B cell (primary cell): ENCODE measurements around the gene KCNK2. TPM values are rescaled to one million over a fixed set of nuclear protein-coding genes. Genes with fewer than 3 reads are reported as not detected.

Experiments used
- ATAC-seq: fragments of 200-7000 bp; cut with Tn5 transposase; one replicate; pipeline ENCODE4 v1.10.0; 2021; ENCODE audit warnings: low read depth, mild to moderate bottlenecking, moderate number of reproducible peaks, moderate library complexity
- CTCF ChIA-PET: fragments of 350-600 bp; sonication (Branson Sonifier 250); formaldehyde crosslinking; loops from one replicate; lab custom pipeline; 2021; ENCODE audit warnings: antibody characterized with exemption, inconsistent platforms; lab: Charles Lee
- POLR2A ChIA-PET: fragments of 350-600 bp; sonication (Branson Sonifier 250); formaldehyde crosslinking; loops from one replicate; lab custom pipeline; 2021; ENCODE audit warnings: antibody characterized with exemption; lab: Charles Lee
- DNase-seq: peaks from one replicate; pipeline ENCODE4 v3.0.0; 2013
- H2AFZ ChIP-seq: 2 replicates; pipeline ENCODE4 v1.6.1; 2012; ENCODE audit warnings: mild to moderate bottlenecking, low read depth, low read length; ENCODE audit not compliant: insufficient read depth, poor library complexity, severe bottlenecking
- H3K27ac ChIP-seq, 2 donors: 1 replicate in 1 of 2; 2 replicates in 1 of 2; pipeline ENCODE4 v1.5.1; 2012 to 2013; ENCODE audit warnings: low read length in 2 of 2, mild to moderate bottlenecking in 2 of 2, moderate library complexity in 1 of 2
- H3K27me3 ChIP-seq, 4 experiments: fragments of 200-600 bp in 1 of 4; sonication (generic) in 1 of 4; replicated peaks in 1 of 4; 1 replicate in 2 of 4; 2 replicates in 2 of 4; pipeline versions ENCODE4 v1.6.1 to v1.7.0; 2013 to 2016; ENCODE audit warnings: low read length in 3 of 4, mild to moderate bottlenecking in 2 of 4, mixed read lengths in 1 of 4, moderate library complexity in 1 of 4; ENCODE audit not compliant: insufficient read depth in 4 of 4, control insufficient read depth in 3 of 4; ENCODE audit errors: control extremely low read depth in 1 of 4
- H3K36me3 ChIP-seq, 2 experiments: replicated peaks in 1 of 2; 1 replicate in 1 of 2; 2 replicates in 1 of 2; pipeline versions ENCODE4 v1.6.1 to v1.7.1; 2013; ENCODE audit warnings: low read length in 1 of 2; ENCODE audit not compliant: insufficient read depth in 2 of 2, control insufficient read depth in 1 of 2; ENCODE audit errors: control extremely low read depth in 1 of 2, extremely low read depth in 1 of 2
- H3K4me1 ChIP-seq, 2 donors: fragments of 200-600 bp in 1 of 2; sonication (generic) in 1 of 2; 1 replicate in 1 of 2; 2 replicates in 1 of 2; pipeline versions ENCODE4 v1.5.1 to v1.6.1; 2013 to 2017; ENCODE audit warnings: low read length in 2 of 2; ENCODE audit not compliant: control insufficient read depth in 2 of 2, insufficient read depth in 2 of 2
- H3K4me2 ChIP-seq: replicated peaks from 2 replicates; pipeline ENCODE3; 2012; ENCODE audit warnings: mild to moderate bottlenecking, low read depth, low read length; ENCODE audit not compliant: poor library complexity, severe bottlenecking
- H3K4me3 ChIP-seq, 5 experiments: fragments of 200-600 bp in 1 of 5; sonication (generic) in 1 of 5; 1 replicate in 3 of 5; 2 replicates in 2 of 5; pipeline versions ENCODE4 v1.5.1 to v1.7.0; 2011 to 2016; ENCODE audit warnings: low read length in 4 of 5, mild to moderate bottlenecking in 4 of 5, low read depth in 2 of 5, control low read depth in 1 of 5, moderate library complexity in 1 of 5; ENCODE audit not compliant: insufficient read depth in 1 of 5; ENCODE audit errors: control extremely low read depth in 1 of 5, extremely low read depth in 1 of 5
- H3K79me2 ChIP-seq: fragments of 200-600 bp; sonication (generic); one replicate; pipeline ENCODE4 v1.6.0; 2016; ENCODE audit warnings: low read length; ENCODE audit not compliant: control insufficient read depth, insufficient read depth
- H3K9ac ChIP-seq: fragments of 200-600 bp; sonication (generic); 2 replicates; pipeline ENCODE4 v1.6.1; 2017; ENCODE audit warnings: mild to moderate bottlenecking, low read length, moderate library complexity
- H3K9me3 ChIP-seq, 3 donors: one replicate each; pipeline versions ENCODE4 v1.6.1 to v1.7.1; 2013; ENCODE audit warnings: low read length in 2 of 3; ENCODE audit not compliant: control insufficient read depth in 2 of 3, insufficient read depth in 1 of 3; ENCODE audit errors: control extremely low read depth in 1 of 3
- H4K20me1 ChIP-seq: 2 replicates; pipeline ENCODE4 v1.6.0; 2012; ENCODE audit warnings: mild to moderate bottlenecking, low read length; ENCODE audit not compliant: insufficient read depth, control insufficient read depth, poor library complexity, severe bottlenecking
- H3K27ac Mint-ChIP-seq: one replicate; pipeline ENCODE4 v1.8.0; 2021; ENCODE audit warnings: mixed read lengths
- H3K27me3 Mint-ChIP-seq: one replicate; pipeline ENCODE4 v1.8.0; 2021; ENCODE audit warnings: mixed read lengths
- H3K4me1 Mint-ChIP-seq: one replicate; pipeline ENCODE4 v1.8.0; 2021; ENCODE audit warnings: mixed read lengths
- H3K4me3 Mint-ChIP-seq: one replicate; pipeline ENCODE4 v1.8.0; 2021; ENCODE audit warnings: mixed read lengths
- H3K9me3 Mint-ChIP-seq: one replicate; pipeline ENCODE4 v1.8.0; 2022; ENCODE audit warnings: mixed read lengths; ENCODE audit not compliant: insufficient read depth
- CTCF ChIP-seq: fragments of 200-600 bp; IDR thresholded peaks from one replicate; pipeline ENCODE4 v1.8.0; 2022; ENCODE audit warnings: antibody characterized with exemption, mild to moderate bottlenecking
- EZH2 ChIP-seq: IDR thresholded peaks from 2 replicates; pipeline ENCODE4 v1.6.1; 2012; ENCODE audit warnings: borderline replicate concordance, low read depth, mild to moderate bottlenecking, moderate library complexity, low read length; ENCODE audit not compliant: insufficient read depth, poor library complexity, severe bottlenecking
- WGBS: methylation state at CpG from one replicate; pipeline ENCODE4 v1.1.5; 2013; ENCODE audit warnings: missing lambda C conversion rate; ENCODE audit not compliant: insufficient coverage; 5-methylcytosine and 5-hydroxymethylcytosine counted together
- intact Hi-C: fragments of 100-400 bp; cut with micrococcal nuclease; formaldehyde crosslinking; loops from one replicate; pipeline ENCODE4 v1.10.0; 2022
- polyA plus RNA-seq: library from polyadenylated mRNA; depleted of rRNA; stranded (reverse); fragments of >200 nt; gene quantifications from 2 replicates; pipeline ENCODE4 v1.2.3, GENCODE V29; 2012
- total RNA-seq, 2 donors: library from RNA; stranded (reverse); fragments of 120-200 nt in 1 of 2; gene quantifications; 1 replicate in 1 of 2; 2 replicates in 1 of 2; pipeline versions ENCODE4 v1.2.3 to v1.2.4, GENCODE V29; 2013 to 2022

KCNK2 gene
- total and polyA plus RNA-seq, 2 donors (not counting 1 experiment from before 2014, with no cell fraction given) = not detected

DNA sequence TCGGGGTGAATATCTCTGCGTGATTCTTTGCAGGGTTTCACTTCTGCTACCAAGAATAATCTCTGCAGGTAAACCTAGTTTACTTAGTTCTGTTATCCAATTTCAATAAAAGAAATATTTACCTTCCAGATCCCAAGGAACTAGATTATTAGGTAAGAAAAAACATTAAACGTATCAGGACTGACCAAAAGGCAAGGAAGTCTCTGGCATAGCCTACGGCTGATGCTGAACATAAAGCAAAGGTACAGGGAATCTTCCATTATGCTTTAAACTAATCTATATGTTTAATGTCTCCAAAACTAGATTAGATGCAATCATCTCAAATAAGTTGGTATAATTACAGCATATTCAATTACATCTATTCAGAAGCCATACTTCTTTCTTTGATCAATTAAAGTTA, 168.9 kb downstream of the KCNK2 start:
- Mint-ChIP-seq H3K9me3 (no peaks in the 10 kb centered on the region), H3K27ac (no peak overlapping the region), H3K27me3 (no peaks in the 10 kb centered on the region), H3K4me1 (no peaks in the 10 kb centered on the region), H3K4me3 (no peak overlapping the region)
- DNase-seq (no peak), ATAC-seq (no peak)
- H3K27ac ChIP-seq = no peak overlapping the region
- no peaks in the 10 kb centered on the region for H3K4me1 ChIP-seq
- no peak for TF ChIP-seq EZH2
- TF ChIP-seq CTCF = no peak
- H3K4me2 ChIP-seq = no peak overlapping the region
- H3K36me3 ChIP-seq = no peaks in the 10 kb centered on the region
- H3K4me3 ChIP-seq = no peak overlapping the region
- POLR2A ChIA-PET = no interaction called here
- H3K9me3 ChIP-seq = no peaks in the 10 kb centered on the region
- H3K27me3 ChIP-seq = no peaks in the 10 kb centered on the region
- CTCF ChIA-PET = no interaction called here
- H3K79me2 ChIP-seq = no peaks in the 10 kb centered on the region
- no CpG with 5 or more reads among the region's 4 CpGs for WGBS
- no peak overlapping the region for H3K9ac ChIP-seq
- intact Hi-C loops = no loop called here
- H4K20me1 ChIP-seq = no peaks in the 10 kb centered on the region
- H2AFZ ChIP-seq = no peak overlapping the region

- POLR2A ChIA-PET = no interaction called here
- H3K79me2 ChIP-seq = no peaks in the 10 kb centered on the region
- no peaks in the 10 kb centered on the region for H3K4me1 ChIP-seq
- Mint-ChIP-seq H3K27ac (no peak overlapping the region), H3K27me3 (no peaks in the 10 kb centered on the region), H3K9me3 (no peaks in the 10 kb centered on the region), H3K4me1 (no peaks in the 10 kb centered on the region), H3K4me3 (no peak overlapping the region)
- H3K4me3 ChIP-seq = no peak overlapping the region
- H3K27ac ChIP-seq = no peak overlapping the region
- WGBS = no CpG with 5 or more reads among the region's 1 CpG
- no peak for DNase-seq
- H3K9ac ChIP-seq = no peak overlapping the region
- CTCF ChIA-PET = no interaction called here
- no peaks in the 10 kb centered on the region for H3K36me3 ChIP-seq
- H2AFZ ChIP-seq = no peak overlapping the region
- no peak for ATAC-seq
- H3K4me2 ChIP-seq = no peak overlapping the region
- H4K20me1 ChIP-seq = no peaks in the 10 kb centered on the region
- H3K9me3 ChIP-seq = no peaks in the 10 kb centered on the region
- intact Hi-C loops = no loop called here
- TF ChIP-seq EZH2 = no peak
- TF ChIP-seq CTCF = no peak
- H3K27me3 ChIP-seq = no peaks in the 10 kb centered on the region
These were observed 169.6 kb downstream of the KCNK2 start for GRCh38 chr1:215252164-215252563.
